ENCODE results near the gene FAXDC2. TPM values are rescaled to one million over a fixed set of nuclear protein-coding genes. Genes with fewer than 3 reads are reported as not detected.

The FAXDC2 gene
- total and polyA plus RNA-seq, 9 of the 15 experiments (the other 6 are each of a cell fraction or from before 2014, with no cell fraction given): 2.4 to 30.0 (median 9.9) TPM

DNA sequence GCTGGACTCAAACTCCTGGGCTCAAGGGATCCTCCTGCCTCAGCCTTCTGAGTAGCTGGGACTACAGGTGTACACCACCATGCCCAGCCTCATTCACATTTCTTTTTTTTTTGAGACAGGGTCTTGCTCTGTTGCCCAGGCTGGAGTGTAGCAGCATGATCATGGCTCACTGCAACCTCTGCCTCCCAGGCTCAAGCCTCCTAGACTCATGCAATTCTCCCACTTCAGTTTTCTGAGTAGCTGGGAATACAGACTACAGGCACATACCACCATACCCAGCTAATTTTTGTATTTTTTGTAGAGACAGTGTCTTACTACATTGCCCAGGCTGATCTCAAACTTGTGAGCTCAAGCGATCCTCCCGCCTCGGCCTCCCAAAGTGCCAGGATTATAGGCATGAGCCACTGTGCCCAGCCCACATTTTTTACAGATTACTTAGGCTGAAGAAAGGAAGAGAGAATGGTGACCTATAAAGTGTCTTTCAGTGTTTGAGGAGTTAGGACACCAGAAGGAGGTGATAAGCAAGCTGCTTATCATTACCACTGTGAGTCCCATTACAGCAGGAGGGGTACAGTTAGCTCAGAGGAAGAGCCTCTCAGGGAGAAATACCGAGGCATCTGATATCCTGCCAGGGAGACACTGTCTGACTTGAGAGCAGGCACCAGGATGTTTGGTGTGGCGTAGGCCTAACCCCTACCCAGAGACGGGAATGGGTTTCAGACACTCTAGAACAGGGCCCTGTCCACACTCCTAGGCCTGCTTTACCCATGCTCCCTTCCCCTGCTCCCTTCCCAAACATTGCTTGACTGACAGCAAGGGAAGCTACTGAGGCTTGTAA is 9.7 kb downstream of the FAXDC2 start (continued):
- TF ChIP-seq CBX3 (IDR thresholded peaks at IDR 0.05; ENCODE audit: borderline replicate concordance in 1 of 2, low read length in 2 of 2) (peak in 1 of 2 experiments; percentile 73; a peak in 1 of 3 replicates), CREB3 (tag; conservative IDR thresholded peaks at IDR 0.05; ENCODE audit: low read depth) (0 out of 2 replicates have a peak, but pooled peaks have one; percentile 29), ZEB2 (IDR thresholded peaks at IDR 0.05) (peak; percentile 62; the same call in 1 of the 2 replicates), RBM17 (IDR thresholded peaks at IDR 0.05; ENCODE audit: borderline replicate concordance, low read depth, low read length) (no peak), PTTG1 (tag; IDR thresholded peaks at IDR 0.05; ENCODE audit: low read depth) (no peak), ZNF79 (CRISPR knock-in tag; IDR thresholded peaks at IDR 0.05; ENCODE audit: low read depth) (no peak), RREB1 (CRISPR knock-in tag; IDR thresholded peaks at IDR 0.05) (no peak), DMBX1 (CRISPR knock-in tag; IDR thresholded peaks at IDR 0.05; ENCODE audit: borderline replicate concordance) (peak; percentile 68; the same call in 1 of the 2 replicates), CCNT2 (IDR thresholded peaks at IDR 0.05; ENCODE audit: borderline replicate concordance, extremely low read depth, insufficient read length, low read depth, low read length) (peak; percentile 57), ZNF766 (CRISPR knock-in tag; conservative IDR thresholded peaks at IDR 0.05) (peak; percentile 74; the same call in 1 of the 2 replicates), HDAC8 (tag; IDR thresholded peaks at IDR 0.05) (no peak)
- TF ChIP-seq, protein P1, sequence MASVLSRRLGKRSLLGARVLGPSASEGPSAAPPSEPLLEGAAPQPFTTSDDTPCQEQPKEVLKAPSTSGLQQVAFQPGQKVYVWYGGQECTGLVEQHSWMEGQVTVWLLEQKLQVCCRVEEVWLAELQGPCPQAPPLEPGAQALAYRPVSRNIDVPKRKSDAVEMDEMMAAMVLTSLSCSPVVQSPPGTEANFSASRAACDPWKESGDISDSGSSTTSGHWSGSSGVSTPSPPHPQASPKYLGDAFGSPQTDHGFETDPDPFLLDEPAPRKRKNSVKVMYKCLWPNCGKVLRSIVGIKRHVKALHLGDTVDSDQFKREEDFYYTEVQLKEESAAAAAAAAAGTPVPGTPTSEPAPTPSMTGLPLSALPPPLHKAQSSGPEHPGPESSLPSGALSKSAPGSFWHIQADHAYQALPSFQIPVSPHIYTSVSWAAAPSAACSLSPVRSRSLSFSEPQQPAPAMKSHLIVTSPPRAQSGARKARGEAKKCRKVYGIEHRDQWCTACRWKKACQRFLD (CRISPR knock-in tag; IDR thresholded peaks at IDR 0.05): peak; percentile 83; the same call in 1 of the 2 replicates
- TF ChIP-seq, protein P2, sequence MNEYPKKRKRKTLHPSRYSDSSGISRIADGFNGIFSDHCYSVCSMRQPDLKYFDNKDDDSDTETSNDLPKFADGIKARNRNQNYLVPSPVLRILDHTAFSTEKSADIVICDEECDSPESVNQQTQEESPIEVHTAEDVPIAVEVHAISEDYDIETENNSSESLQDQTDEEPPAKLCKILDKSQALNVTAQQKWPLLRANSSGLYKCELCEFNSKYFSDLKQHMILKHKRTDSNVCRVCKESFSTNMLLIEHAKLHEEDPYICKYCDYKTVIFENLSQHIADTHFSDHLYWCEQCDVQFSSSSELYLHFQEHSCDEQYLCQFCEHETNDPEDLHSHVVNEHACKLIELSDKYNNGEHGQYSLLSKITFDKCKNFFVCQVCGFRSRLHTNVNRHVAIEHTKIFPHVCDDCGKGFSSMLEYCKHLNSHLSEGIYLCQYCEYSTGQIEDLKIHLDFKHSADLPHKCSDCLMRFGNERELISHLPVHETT (CRISPR knock-in tag; conservative IDR thresholded peaks at IDR 0.05 in 1 of 2, IDR thresholded peaks at IDR 0.05 in 1 of 2): peak in 1 of 2 experiments; percentile 83; a peak in 1 of 4 replicates

All from K562 (cell line).